ENCODE measurements around the gene CAST. TPM values are rescaled to one million over a fixed set of nuclear protein-coding genes. Genes with fewer than 3 reads are reported as not detected.

The CAST gene
- total RNA-seq, 2 experiments from 2014 or later, result 197 to 200 TPM

GRCh38 chr5:96675882-96676281 is 13.7 kb downstream of the CAST start:
- intact Hi-C loops (cut with DNase I, micrococcal nuclease), result no loop called here
- Mint-ChIP-seq H3K4me1 (ENCODE audit: low read depth) (peaks cover 26% of the 10 kb centered on the region), H3K27ac (no peak overlapping the region), H3K36me3 (ENCODE audit: low read depth) (peaks cover 52% of the 10 kb centered on the region), H3K27me3 (no peaks in the 10 kb centered on the region), H3K9me3 (no peaks in the 10 kb centered on the region), H3K4me3 (no peak overlapping the region)
- no peaks in the 10 kb centered on the region for H3K9me3 ChIP-seq (ENCODE audit: control insufficient read depth in 1 of 2, insufficient read depth in 1 of 2, low read length in 2 of 2)
- H3K4me1 ChIP-seq (ENCODE audit: insufficient read depth, low read length), result no peaks in the 10 kb centered on the region
- DNase-seq (no peak), ATAC-seq (ENCODE audit: poor library complexity) (no peak)
- no peak overlapping the region for H3K4me3 ChIP-seq (ENCODE audit: low read length)
- TF ChIP-seq, protein P1, sequence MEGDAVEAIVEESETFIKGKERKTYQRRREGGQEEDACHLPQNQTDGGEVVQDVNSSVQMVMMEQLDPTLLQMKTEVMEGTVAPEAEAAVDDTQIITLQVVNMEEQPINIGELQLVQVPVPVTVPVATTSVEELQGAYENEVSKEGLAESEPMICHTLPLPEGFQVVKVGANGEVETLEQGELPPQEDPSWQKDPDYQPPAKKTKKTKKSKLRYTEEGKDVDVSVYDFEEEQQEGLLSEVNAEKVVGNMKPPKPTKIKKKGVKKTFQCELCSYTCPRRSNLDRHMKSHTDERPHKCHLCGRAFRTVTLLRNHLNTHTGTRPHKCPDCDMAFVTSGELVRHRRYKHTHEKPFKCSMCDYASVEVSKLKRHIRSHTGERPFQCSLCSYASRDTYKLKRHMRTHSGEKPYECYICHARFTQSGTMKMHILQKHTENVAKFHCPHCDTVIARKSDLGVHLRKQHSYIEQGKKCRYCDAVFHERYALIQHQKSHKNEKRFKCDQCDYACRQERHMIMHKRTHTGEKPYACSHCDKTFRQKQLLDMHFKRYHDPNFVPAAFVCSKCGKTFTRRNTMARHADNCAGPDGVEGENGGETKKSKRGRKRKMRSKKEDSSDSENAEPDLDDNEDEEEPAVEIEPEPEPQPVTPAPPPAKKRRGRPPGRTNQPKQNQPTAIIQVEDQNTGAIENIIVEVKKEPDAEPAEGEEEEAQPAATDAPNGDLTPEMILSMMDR (IDR thresholded peaks at IDR 0.05), result no peak
- H3K36me3 ChIP-seq (ENCODE audit: insufficient read depth, low read length), result peaks cover 34% of the 10 kb centered on the region
- CTCF ChIA-PET, result no interaction called here
- POLR2A ChIA-PET, result no interaction called here
- H3K27me3 ChIP-seq (ENCODE audit: control insufficient read depth in 1 of 2, insufficient read depth in 2 of 2, low read length in 2 of 2), result no peaks in the 10 kb centered on the region
- no peak overlapping the region for H3K27ac ChIP-seq (ENCODE audit: low read depth in 1 of 2, low read length in 2 of 2)

DNA sequence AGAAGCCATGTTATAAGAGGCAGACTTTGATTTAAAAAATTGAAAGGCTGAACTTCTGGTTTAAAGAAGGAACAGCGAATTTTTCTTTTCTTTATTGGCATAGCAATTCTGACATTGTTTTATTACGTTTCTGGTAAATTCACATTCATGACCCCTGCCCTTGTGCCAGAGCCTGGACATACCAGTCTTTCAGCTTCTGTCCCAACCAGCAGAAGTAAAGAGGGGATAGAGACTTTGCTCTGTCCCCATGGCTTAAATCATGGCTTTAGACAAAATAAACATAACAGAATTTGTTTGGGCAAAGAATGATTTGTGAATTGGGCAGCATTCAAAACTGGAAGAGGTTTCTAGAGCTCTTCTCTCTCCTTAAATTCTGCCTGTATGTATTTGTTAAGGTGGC is 15.3 kb downstream of the CAST start:
- intact Hi-C loops (cut with DNase I, micrococcal nuclease), result no loop called here
- H3K9me3 ChIP-seq (ENCODE audit: control insufficient read depth in 1 of 2, insufficient read depth in 1 of 2, low read length in 2 of 2), result no peaks in the 10 kb centered on the region
- TF ChIP-seq, protein P1 (IDR thresholded peaks at IDR 0.05), result no peak
- Mint-ChIP-seq H3K27me3 (no peaks in the 10 kb centered on the region), H3K27ac (no peak overlapping the region), H3K4me3 (no peak overlapping the region), H3K9me3 (no peaks in the 10 kb centered on the region), H3K36me3 (ENCODE audit: low read depth) (peaks cover 47% of the 10 kb centered on the region), H3K4me1 (ENCODE audit: low read depth) (peaks cover 18% of the 10 kb centered on the region)
- DNase-seq, result no peak
- no peaks in the 10 kb centered on the region for H3K27me3 ChIP-seq (ENCODE audit: control insufficient read depth in 1 of 2, insufficient read depth in 2 of 2, low read length in 2 of 2)
- H3K4me1 ChIP-seq (ENCODE audit: insufficient read depth, low read length), result no peaks in the 10 kb centered on the region
- no peak overlapping the region for H3K27ac ChIP-seq (ENCODE audit: low read depth in 1 of 2, low read length in 2 of 2)
- ChIA-PET POLR2A (no interaction called here), CTCF (interaction anchor here (0.5 kb wide), 1 partner anchor 75 kb away, joined by 5 read pairs; no protein-coding TSS in a partner anchor)
- ATAC-seq (ENCODE audit: poor library complexity), result no peak
- peaks cover 32% of the 10 kb centered on the region for H3K36me3 ChIP-seq (ENCODE audit: insufficient read depth, low read length)
- H3K4me3 ChIP-seq (ENCODE audit: low read length), result no peak overlapping the region

DNA sequence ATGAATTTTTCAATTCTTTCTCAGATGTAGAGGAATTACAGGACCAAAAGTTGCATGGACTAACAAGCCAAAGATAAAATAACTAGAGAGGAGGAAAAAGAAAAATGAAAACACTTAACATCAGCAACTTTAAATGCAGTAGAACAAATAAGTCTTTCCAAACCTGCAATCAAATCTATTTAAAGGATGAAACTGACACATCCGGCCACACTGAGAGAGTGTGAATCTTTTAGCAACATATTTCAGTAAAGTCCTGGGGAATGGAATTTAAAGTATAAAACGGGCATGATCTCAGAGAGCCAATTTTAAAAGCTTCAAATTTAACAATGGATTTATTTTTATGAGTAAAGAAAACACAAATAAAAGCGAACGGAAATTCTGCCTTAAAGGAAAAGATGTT is 17.1 kb downstream of the CAST start:
- no peak overlapping the region for H3K27ac ChIP-seq (ENCODE audit: low read depth in 1 of 2, low read length in 2 of 2)
- DNase-seq (no peak), ATAC-seq (ENCODE audit: poor library complexity) (no peak)
- Mint-ChIP-seq H3K9me3 (no peaks in the 10 kb centered on the region), H3K4me3 (no peak overlapping the region), H3K27me3 (no peaks in the 10 kb centered on the region), H3K27ac (no peak overlapping the region), H3K36me3 (ENCODE audit: low read depth) (peaks cover 56% of the 10 kb centered on the region), H3K4me1 (ENCODE audit: low read depth) (peaks cover 20% of the 10 kb centered on the region)
- CTCF ChIA-PET, result no interaction called here
- TF ChIP-seq, protein P1 (IDR thresholded peaks at IDR 0.05), result no peak
- H3K36me3 ChIP-seq (ENCODE audit: insufficient read depth, low read length), result peaks cover 32% of the 10 kb centered on the region
- POLR2A ChIA-PET, result no interaction called here
- no peaks in the 10 kb centered on the region for H3K9me3 ChIP-seq (ENCODE audit: control insufficient read depth in 1 of 2, insufficient read depth in 1 of 2, low read length in 2 of 2)
- intact Hi-C loops (cut with DNase I, micrococcal nuclease), result no loop called here
- no peaks in the 10 kb centered on the region for H3K27me3 ChIP-seq (ENCODE audit: control insufficient read depth in 1 of 2, insufficient read depth in 2 of 2, low read length in 2 of 2)
- no peak overlapping the region for H3K4me3 ChIP-seq (ENCODE audit: low read length)
- H3K4me1 ChIP-seq (ENCODE audit: insufficient read depth, low read length), result no peaks in the 10 kb centered on the region

Measured in CD4-positive, alpha-beta T cell (primary cell).